GM12878 (cell line): ENCODE results near the gene LRP8.

Experiments
- ESRRA ChIP-seq: IDR thresholded peaks from 2 replicates; pipeline ENCODE4 v1.6.1; 2012; ENCODE audit warnings: mild to moderate bottlenecking, low read length, improper control_type of control experiment
- EZH2 ChIP-seq: IDR thresholded peaks from 2 replicates; pipeline ENCODE4 v1.6.1; 2012; ENCODE audit warnings: low read depth, mild to moderate bottlenecking, control low read depth, inconsistent platforms, low read length, borderline replicate concordance; ENCODE audit not compliant: control insufficient read depth
- NBN ChIP-seq: fragments of 450-650 bp; IDR thresholded peaks from 2 replicates; pipeline ENCODE4 v1.6.1; 2016
- NR2C2 ChIP-seq: IDR thresholded peaks from 2 replicates; pipeline ENCODE4 v1.6.1; 2011; ENCODE audit warnings: borderline replicate concordance, low read depth; ENCODE audit not compliant: control insufficient read depth, insufficient read length
- POLR2A ChIP-seq: IDR thresholded peaks from 2 replicates; pipeline ENCODE4 v1.6.1; 2011; ENCODE audit warnings: low read depth, mild to moderate bottlenecking, low read length
- RAD21 ChIP-seq: IDR thresholded peaks from 2 replicates; pipeline ENCODE4 v1.6.1; 2011; ENCODE audit warnings: mild to moderate bottlenecking, low read depth, low read length, moderate library complexity; ENCODE audit not compliant: insufficient read depth
- SP1 ChIP-seq: IDR thresholded peaks from one replicate; pipeline ENCODE4 v1.6.1; 2011; ENCODE audit warnings: low read depth, low read length
- STAT1 ChIP-seq: fragments of 450-650 bp; conservative IDR thresholded peaks from 2 replicates; pipeline ENCODE4 v1.6.1; 2014; ENCODE audit warnings: antibody characterized with exemption, mild to moderate bottlenecking
- TAF1 ChIP-seq: IDR thresholded peaks from 2 replicates; pipeline ENCODE4 v1.6.1; 2011; ENCODE audit warnings: mild to moderate bottlenecking, low read depth, low read length, borderline replicate concordance
- ZZZ3 ChIP-seq: IDR thresholded peaks from 2 replicates; pipeline ENCODE4 v1.6.1; 2011; ENCODE audit warnings: low read depth; ENCODE audit not compliant: control insufficient read depth, insufficient read length
- TF ChIP-seq, protein P1 (sequence below), 3 experiments: IDR thresholded peaks in 2 of 3; conservative IDR thresholded peaks in 1 of 3; 2 replicates each; pipeline ENCODE4 v1.5.1; 2011; ENCODE audit warnings: low read depth in 3 of 3, low read length in 3 of 3, mild to moderate bottlenecking in 3 of 3, control low read depth in 2 of 3, moderate library complexity in 2 of 3, inconsistent platforms in 1 of 3, mixed read lengths in 1 of 3; ENCODE audit not compliant: control insufficient read depth in 2 of 3, insufficient read depth in 1 of 3; ENCODE audit errors: extremely low read depth in 1 of 3
- TF ChIP-seq, protein P2 (sequence below): fragments of 450-650 bp; formaldehyde crosslinking; IDR thresholded peaks from 2 replicates; pipeline ENCODE4 v1.4.0; 2020; ENCODE audit warnings: mild to moderate bottlenecking, moderate library complexity
- TF ChIP-seq, protein P3 (sequence below): fragments of 450-650 bp; IDR thresholded peaks from 2 replicates; pipeline ENCODE4 v1.6.1; 2014; ENCODE audit warnings: mild to moderate bottlenecking

DNA sequence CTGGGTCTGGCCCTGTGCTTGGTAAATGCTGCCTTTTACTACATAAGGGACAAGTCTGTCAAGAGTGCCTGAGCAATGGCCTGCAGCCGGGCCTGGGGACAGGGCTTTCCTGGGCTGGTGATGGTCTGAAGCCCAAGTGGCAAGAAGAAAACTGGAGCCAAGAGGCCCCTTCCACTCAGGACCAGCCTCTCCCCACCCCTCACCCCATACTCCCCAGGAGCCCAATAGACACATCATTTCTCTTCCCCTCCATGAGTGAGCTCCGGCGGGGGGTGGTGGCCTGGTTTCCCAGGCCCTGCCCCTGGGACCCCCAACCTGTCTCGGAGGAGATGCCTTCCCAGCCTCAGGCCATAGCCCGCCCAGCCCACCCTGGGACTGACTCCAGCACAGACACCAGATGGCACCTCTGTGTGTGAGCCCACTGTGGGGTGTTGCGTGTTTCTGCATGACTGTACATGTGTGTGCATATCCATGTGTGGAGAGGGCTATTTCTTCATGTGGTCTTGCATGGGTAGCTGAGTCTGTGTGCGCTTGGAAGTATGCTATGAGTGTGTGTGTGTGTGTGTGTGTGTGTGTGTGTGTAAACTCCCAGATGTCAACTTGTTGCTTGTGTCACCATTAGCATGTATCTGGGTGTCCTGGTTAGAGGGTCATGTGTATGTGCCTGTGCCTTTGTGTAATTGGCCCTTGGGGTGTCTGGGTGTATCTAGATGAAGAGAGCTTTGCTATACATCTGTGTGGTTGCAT, 14.3 kb upstream of the LRP8 start:
- no peak for TF ChIP-seq TAF1
- TF ChIP-seq NBN, result no peak
- TF ChIP-seq, protein P1, sequence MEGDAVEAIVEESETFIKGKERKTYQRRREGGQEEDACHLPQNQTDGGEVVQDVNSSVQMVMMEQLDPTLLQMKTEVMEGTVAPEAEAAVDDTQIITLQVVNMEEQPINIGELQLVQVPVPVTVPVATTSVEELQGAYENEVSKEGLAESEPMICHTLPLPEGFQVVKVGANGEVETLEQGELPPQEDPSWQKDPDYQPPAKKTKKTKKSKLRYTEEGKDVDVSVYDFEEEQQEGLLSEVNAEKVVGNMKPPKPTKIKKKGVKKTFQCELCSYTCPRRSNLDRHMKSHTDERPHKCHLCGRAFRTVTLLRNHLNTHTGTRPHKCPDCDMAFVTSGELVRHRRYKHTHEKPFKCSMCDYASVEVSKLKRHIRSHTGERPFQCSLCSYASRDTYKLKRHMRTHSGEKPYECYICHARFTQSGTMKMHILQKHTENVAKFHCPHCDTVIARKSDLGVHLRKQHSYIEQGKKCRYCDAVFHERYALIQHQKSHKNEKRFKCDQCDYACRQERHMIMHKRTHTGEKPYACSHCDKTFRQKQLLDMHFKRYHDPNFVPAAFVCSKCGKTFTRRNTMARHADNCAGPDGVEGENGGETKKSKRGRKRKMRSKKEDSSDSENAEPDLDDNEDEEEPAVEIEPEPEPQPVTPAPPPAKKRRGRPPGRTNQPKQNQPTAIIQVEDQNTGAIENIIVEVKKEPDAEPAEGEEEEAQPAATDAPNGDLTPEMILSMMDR (IDR thresholded peaks at IDR 0.05 in 2 of 3, conservative IDR thresholded peaks at IDR 0.05 in 1 of 3; ENCODE audit: control insufficient read depth in 2 of 3, extremely low read depth in 1 of 3, insufficient read depth in 1 of 3, low read depth in 3 of 3, low read length in 3 of 3), result no peak
- TF ChIP-seq ESRRA, result no peak
- TF ChIP-seq POLR2A, result no peak
- no peak for TF ChIP-seq NR2C2
- TF ChIP-seq ZZZ3, result no peak
- TF ChIP-seq RAD21, result no peak
- no peak for TF ChIP-seq EZH2
- TF ChIP-seq, protein P2, sequence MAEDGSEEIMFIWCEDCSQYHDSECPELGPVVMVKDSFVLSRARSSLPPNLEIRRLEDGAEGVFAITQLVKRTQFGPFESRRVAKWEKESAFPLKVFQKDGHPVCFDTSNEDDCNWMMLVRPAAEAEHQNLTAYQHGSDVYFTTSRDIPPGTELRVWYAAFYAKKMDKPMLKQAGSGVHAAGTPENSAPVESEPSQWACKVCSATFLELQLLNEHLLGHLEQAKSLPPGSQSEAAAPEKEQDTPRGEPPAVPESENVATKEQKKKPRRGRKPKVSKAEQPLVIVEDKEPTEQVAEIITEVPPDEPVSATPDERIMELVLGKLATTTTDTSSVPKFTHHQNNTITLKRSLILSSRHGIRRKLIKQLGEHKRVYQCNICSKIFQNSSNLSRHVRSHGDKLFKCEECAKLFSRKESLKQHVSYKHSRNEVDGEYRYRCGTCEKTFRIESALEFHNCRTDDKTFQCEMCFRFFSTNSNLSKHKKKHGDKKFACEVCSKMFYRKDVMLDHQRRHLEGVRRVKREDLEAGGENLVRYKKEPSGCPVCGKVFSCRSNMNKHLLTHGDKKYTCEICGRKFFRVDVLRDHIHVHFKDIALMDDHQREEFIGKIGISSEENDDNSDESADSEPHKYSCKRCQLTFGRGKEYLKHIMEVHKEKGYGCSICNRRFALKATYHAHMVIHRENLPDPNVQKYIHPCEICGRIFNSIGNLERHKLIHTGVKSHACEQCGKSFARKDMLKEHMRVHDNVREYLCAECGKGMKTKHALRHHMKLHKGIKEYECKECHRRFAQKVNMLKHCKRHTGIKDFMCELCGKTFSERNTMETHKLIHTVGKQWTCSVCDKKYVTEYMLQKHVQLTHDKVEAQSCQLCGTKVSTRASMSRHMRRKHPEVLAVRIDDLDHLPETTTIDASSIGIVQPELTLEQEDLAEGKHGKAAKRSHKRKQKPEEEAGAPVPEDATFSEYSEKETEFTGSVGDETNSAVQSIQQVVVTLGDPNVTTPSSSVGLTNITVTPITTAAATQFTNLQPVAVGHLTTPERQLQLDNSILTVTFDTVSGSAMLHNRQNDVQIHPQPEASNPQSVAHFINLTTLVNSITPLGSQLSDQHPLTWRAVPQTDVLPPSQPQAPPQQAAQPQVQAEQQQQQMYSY (CRISPR knock-in tag), result no peak
- TF ChIP-seq STAT1, result no peak
- no peak for TF ChIP-seq SP1
- TF ChIP-seq, protein P3, sequence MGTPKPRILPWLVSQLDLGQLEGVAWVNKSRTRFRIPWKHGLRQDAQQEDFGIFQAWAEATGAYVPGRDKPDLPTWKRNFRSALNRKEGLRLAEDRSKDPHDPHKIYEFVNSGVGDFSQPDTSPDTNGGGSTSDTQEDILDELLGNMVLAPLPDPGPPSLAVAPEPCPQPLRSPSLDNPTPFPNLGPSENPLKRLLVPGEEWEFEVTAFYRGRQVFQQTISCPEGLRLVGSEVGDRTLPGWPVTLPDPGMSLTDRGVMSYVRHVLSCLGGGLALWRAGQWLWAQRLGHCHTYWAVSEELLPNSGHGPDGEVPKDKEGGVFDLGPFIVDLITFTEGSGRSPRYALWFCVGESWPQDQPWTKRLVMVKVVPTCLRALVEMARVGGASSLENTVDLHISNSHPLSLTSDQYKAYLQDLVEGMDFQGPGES, result no peak
